ENCODE results near the gene IFITM1.
"Not testable (repeated sequence)": the region's sequence is repeated elsewhere in the genome, so short reads cannot be mapped to it uniquely, and the experiment has no call there.

IFITM1 gene

DNA sequence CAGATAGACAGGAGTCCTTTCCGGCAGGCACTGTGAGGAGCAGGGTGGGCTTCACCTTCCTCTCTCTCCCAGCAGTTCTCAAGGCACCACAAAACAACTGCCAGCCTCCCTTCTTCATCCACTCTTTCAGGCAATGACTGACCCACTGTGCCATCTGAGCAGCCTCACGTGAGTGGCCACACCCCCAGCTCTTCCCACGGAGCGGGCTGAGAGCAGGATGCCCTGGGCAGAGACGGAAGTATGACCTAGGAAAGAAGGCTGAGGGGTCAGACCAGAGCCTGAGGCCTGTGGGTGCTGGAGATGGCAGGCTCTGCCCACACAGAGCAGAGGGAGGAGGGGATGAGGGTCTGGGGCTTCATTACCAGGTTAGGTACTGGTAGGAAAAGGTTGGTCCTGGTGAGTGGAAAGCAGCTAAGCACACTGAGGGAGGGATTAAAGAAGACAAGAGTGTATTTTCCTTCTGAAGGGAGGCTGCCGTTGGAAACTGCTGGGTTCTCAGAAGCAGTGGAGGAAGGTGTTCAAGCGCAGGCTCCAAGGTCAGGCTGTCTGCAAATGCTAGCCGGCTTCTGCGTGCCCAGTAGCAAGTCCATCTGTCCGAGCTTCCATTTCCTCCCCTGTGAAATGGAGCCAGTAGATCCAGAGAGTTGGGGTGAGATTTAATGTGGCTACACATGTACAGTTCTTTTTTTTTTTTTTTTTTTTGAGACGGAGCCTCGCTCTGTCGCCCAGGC is 31.0 kb upstream of the IFITM1 start:
- no peak for DNase-seq

DNA sequence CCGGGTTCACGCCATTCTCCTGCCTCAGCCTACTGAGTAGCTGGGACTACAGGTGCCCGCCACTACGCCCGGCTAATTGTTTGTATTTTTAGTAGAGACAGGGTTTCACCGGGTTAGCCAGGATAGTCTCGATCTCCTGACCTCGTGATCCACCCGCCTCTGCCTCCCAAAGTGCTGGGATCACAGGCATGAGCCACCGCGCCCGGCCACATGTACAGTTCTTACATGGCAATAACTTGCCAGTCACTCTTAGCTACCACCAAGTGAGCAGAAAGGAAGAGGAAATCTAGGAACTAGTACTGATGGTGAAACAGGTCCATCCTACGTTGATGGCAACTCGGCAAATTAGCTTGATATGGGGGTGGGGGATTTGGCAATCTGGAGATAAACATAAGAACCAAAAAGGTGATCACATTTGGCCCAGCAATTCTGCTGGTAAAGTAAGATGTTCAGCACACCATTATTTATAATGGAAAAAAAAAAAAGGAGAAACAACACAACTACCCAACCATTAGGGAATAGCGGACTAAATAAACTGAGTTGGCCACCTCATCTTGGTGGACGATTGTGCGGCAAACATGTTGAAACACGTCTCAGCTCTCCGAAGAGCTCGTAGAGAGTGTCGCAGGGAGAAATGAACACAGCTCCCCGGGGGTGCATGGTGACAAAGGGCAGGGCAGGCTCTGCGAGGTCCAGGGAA is 30.3 kb upstream of the IFITM1 start:
- no peak for DNase-seq

DNA sequence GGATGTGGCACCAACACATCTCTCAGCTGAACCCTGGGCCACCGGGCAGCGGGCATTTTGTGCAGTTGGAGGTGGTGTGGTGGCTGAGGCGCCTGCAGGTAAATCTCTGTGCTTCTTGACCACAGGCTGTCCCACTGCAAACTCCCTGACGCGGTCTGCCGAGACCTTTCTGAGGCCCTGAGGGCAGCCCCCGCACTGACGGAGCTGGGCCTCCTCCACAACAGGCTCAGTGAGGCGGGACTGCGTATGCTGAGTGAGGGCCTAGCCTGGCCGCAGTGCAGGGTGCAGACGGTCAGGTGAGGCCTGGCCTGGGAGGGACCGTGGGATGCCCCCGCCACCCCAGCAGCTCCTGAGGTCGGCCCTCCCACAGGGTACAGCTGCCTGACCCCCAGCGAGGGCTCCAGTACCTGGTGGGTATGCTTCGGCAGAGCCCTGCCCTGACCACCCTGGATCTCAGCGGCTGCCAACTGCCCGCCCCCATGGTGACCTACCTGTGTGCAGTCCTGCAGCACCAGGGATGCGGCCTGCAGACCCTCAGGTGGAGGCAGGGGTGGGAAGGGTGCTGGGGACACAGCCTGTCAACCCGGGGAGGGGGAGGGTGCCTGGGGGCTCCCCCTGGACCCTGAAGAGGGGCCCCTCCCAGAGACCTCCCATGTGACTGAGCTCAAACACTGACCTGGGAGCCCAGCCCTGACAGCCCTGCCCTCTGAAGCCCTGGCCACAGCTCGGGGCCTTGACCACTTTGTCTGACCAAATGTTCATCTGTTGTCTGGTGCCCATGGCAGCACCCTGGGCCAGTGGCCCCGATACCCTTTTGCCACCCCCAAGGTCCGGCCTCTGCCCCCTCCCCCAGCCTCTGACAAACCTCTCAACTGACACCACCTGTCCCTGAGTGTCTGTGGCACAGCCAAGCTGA is 29.5 kb upstream of the IFITM1 start:
- no peak for DNase-seq

- DNase-seq = no peak
Observed at GRCh38 chr11:285021-285893, 28.6 kb upstream of the IFITM1 start.

DNA sequence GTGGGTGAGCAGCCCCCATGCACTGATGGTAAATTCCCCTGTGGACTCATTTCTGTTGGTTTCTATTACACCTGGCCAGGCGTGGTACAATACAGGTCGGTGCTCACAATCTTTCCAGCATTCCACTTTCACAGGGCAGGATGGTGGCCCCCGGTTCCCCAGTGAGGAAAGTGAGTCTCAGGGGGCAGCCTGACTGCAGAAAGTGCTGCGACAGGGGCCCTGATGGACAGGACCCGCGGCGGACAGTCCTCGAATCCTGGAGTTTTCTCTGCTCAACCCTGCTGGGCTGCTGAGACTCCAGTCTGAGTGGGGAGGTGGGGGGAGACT is 28.0 kb upstream of the IFITM1 start:
- no peak for DNase-seq

- not testable (repeated sequence) for DNase-seq
Observed at GRCh38 chr11:286977-287820, 26.6 kb upstream of the IFITM1 start.

- no peak for DNase-seq
Observed at GRCh38 chr11:287821-288477, 25.9 kb upstream of the IFITM1 start.

DNA sequence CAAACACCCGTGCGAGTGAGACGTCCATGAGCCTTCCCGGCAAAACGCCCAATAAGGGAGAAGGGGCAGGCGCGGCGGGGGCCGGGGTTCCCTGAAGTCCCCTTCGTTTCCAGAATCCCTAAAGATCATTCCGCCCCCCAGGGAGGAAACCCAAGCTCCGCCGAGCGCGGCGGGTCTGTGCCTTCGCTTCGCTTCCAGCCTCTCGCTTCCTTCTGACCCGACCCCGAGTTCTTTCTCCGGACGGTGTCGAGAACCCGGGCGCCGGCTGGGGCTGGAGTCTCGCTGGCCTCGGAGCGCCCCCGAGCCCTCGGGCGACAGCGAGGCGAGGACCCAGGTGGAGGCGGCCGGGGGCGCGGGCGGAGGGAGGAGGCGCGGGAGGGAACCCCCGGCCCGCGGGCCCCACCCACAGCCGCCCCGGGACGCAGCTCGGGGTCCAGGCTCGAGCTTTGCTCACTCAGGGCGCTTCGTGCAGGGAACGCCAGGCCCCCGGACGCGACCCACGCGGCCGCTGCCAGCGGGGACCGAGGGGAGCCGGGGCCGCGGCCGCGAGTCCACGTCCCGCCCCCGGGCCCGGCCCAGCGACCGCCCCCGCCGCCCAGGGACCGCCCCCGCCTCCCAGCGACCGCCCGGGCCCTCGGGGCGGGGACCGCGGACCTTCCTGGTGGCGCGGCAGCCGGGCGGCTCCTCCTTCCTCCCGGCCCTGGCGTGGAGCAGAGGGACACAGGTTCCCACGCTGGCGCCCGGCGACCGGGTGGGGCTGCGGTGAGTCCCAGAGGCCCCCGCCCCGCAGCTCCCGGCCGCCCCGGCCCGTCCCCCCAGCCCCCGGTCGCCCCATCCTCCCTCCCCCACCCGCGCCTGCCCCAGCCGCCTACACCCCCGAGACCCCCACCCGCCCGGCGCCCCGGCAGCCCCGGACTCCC is 25.1 kb upstream of the IFITM1 start, which contains the start of gene PGGHG:
PGGHG (plus strand) TSS at position 649 of the 920 bp plus-strand sequence. CDS start 691 bp downstream, outside the sequence.
- DNase-seq = peak in 3 of 56 donors; percentile 31 to 58 (median 42)

GRCh38 chr11:289398-289711 is 24.5 kb upstream of the IFITM1 start:
- no peak for DNase-seq

DNA sequence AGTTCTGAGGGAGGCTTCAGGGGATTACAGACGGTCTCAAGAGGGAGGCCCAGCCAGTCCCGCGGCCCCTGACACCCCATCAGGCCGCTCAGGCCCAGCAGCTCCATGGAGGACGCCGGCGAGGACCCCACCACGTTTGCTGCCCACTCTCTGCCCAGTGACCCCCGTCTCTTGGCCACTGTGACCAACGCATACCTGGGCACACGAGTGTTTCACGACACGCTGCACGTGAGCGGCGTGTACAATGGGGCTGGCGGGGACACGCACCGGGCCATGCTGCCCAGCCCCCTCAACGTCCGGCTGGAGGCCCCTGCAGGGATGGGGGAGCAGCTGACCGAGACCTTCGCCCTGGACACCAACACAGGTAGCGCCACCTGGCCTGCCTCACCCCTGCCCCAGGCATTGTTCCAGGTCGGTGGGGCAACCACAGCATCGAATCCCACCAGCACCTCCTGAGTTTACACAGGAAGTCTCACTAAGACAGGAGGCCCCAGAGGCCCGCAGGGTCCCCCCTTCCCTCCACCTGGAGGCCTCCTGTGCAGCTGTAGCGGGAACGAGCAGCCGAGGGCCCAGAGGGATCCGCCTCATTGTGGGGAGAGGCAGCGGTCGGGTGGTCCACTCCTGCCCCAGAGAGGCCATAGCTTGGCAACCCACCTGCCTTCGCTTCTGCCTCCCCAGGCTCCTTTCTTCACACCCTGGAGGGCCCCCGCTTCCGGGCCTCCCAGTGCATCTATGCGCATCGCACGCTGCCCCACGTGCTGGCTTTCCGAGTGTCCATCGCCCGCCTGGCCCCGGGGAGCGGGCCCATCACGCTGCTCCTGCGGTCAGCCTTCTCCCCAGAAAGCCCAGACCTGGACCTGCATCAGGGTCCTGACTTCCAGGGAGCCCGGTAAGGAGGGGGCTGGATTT is 23.9 kb upstream of the IFITM1 start:
- DNase-seq = no peak

DNA sequence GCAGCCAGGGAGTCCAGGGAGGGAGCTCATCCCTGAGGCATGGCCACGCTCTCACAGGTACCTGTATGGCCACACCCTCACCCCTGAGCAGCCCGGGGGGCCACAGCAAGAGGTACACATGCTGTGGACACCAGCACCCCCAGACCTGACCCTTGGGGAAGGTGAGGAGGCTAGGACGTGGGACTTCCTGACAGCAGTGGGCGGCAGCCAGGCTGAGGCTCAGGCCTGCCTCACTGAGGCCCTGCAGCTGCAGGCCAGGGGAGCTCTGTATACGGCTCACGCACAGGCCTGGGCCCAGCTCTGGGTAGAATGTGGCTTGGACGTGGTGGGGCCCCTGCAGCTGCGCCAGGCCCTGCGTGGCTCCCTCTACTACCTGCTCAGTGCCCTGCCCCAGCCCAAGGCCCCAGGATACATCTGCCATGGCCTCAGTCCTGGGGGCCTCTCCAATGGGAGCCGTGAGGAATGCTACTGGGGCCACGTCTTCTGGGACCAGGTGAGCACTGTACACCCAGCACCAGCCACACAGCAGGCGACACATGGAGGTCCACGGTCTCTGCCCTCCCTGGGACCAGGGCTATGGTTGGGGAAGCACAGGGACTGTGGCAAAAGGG is 23.1 kb upstream of the IFITM1 start:
- no peak for DNase-seq

GRCh38 chr11:291281-292210 is 22.3 kb upstream of the IFITM1 start:
- DNase-seq = no peak

GRCh38 chr11:292211-293121 is 21.4 kb upstream of the IFITM1 start:
- no peak for DNase-seq

- DNase-seq = no peak
Observed at GRCh38 chr11:293271-293851, 20.5 kb upstream of the IFITM1 start.
